K562 (cell line): ENCODE measurements around the gene PREX1.

ENCODE experiments used
- OTX1 ChIP-seq: fragments of 450-650 bp; formaldehyde crosslinking; IDR thresholded peaks from 2 replicates; pipeline ENCODE4 v1.4.0; 2022; ENCODE audit warnings: mild to moderate bottlenecking
- STAT6 ChIP-seq: sonication (generic); formaldehyde crosslinking; IDR thresholded peaks from 2 replicates; pipeline ENCODE4 v1.8.1; 2023; ENCODE audit warnings: mild to moderate bottlenecking, missing genetic modification reagents

GRCh38 chr20:48742912-48743680 lies 84.7 kb downstream of the PREX1 start:
- TF ChIP-seq OTX1, result no peak
- no peak for TF ChIP-seq STAT6 (CRISPR knock-in tag)
